NCI-H460 (cell line): ENCODE results near the gene NR2E1. TPM values are rescaled to one million over a fixed set of nuclear protein-coding genes. Genes with fewer than 3 reads are reported as not detected.

Source experiments
- DNase-seq: peaks from one replicate; pipeline ENCODE4 v3.0.0-alpha.2; 2016; ENCODE audit warnings: low read depth; ENCODE audit errors: extremely low read depth
- total RNA-seq: library from RNA; depleted of rRNA; stranded (reverse); fragments of >200 nt; shearing (Covaris generic); gene quantifications from 2 replicates; pipeline ENCODE4 v1.2.3, GENCODE V29; 2014; rRNA removed

The NR2E1 gene
- total RNA-seq, 1 experiment from 2014 or later = not detected

- DNase-seq = no peak
Measured at GRCh38 chr6:108203189-108204112, 37.6 kb downstream of the NR2E1 start.

GRCh38 chr6:108207013-108207412 lies 41.2 kb downstream of the NR2E1 start:
- no peak for DNase-seq

GRCh38 chr6:108209738-108210137 lies 43.9 kb downstream of the NR2E1 start:
- no peak for DNase-seq

GRCh38 chr6:108210556-108210955 lies 44.7 kb downstream of the NR2E1 start:
- DNase-seq = no peak

- no peak for DNase-seq
Measured at GRCh38 chr6:108211671-108212070, 45.8 kb downstream of the NR2E1 start.

- DNase-seq = no peak
Measured at GRCh38 chr6:108222064-108222463, 56.2 kb downstream of the NR2E1 start.

- no peak for DNase-seq
Measured at GRCh38 chr6:108222504-108222903, 56.7 kb downstream of the NR2E1 start.

- no peak for DNase-seq
Measured at GRCh38 chr6:108227290-108227689, 61.5 kb downstream of the NR2E1 start.

- DNase-seq = no peak
Measured at GRCh38 chr6:108228416-108228815, 62.6 kb downstream of the NR2E1 start.

- no peak for DNase-seq
Measured at GRCh38 chr6:108235127-108235526, 69.3 kb downstream of the NR2E1 start.

- no peak for DNase-seq
Measured at GRCh38 chr6:108236791-108237190, 71.0 kb downstream of the NR2E1 start.

GRCh38 chr6:108238322-108238721 lies 72.5 kb downstream of the NR2E1 start:
- no peak for DNase-seq

Other genes starting within 250 kb of the NR2E1 start
- 17.6 and 25.4 TPM in 2 replicates for gene SEC63, start 207.8 kb upstream of the NR2E1 start, total RNA-seq
- gene OSTM1, start 91.3 kb upstream of the NR2E1 start, total RNA-seq = 34.2 and 43.0 TPM in 2 replicates
- 109 and 117 TPM in 2 replicates for gene SNX3, start 95.0 kb downstream of the NR2E1 start, total RNA-seq
- 2.0 and 2.3 TPM in 2 replicates for gene AFG1L, start 129.0 kb downstream of the NR2E1 start, total RNA-seq